Fibroblast of gingiva (primary cell): ENCODE data around the gene ODF2.
"Not testable (repeated sequence)": the region's sequence is repeated elsewhere in the genome, so short reads cannot be mapped to it uniquely, and the experiment has no call there.

ENCODE experiments used
- DNase-seq: peaks from one replicate; pipeline ENCODE4 v3.0.0-alpha.2; 2011; ENCODE audit warnings: low read depth

Gene ODF2

GRCh38 chr9:128484686-128485413, 29.0 kb downstream of the ODF2 start:
- no peak for DNase-seq

GRCh38 chr9:128485414-128485855, 29.6 kb downstream of the ODF2 start:
- DNase-seq: no peak

GRCh38 chr9:128486201-128486600, 30.4 kb downstream of the ODF2 start:
- DNase-seq: no peak

- no peak for DNase-seq
Observed at GRCh38 chr9:128493424-128493823, 37.6 kb downstream of the ODF2 start.

- no peak for DNase-seq
Observed at GRCh38 chr9:128494108-128494745, 38.4 kb downstream of the ODF2 start.

GRCh38 chr9:128494746-128495129, 38.9 kb downstream of the ODF2 start:
- DNase-seq: no peak

- no peak for DNase-seq
Observed at GRCh38 chr9:128495296-128495695, 39.5 kb downstream of the ODF2 start.

GRCh38 chr9:128495804-128496417, 40.1 kb downstream of the ODF2 start:
- no peak for DNase-seq

- no peak for DNase-seq
Observed at GRCh38 chr9:128497824-128498610, 42.2 kb downstream of the ODF2 start.

- DNase-seq: no peak
Observed at GRCh38 chr9:128498911-128499310, 43.1 kb downstream of the ODF2 start.

- DNase-seq: no peak
Observed at GRCh38 chr9:128499920-128500319, 44.1 kb downstream of the ODF2 start.

- not testable (repeated sequence) for DNase-seq
Observed at GRCh38 chr9:128503415-128503825, 47.6 kb downstream of the ODF2 start.

GRCh38 chr9:128503870-128504269, 48.1 kb downstream of the ODF2 start:
- DNase-seq: no peak

GRCh38 chr9:128504485-128505413, 48.9 kb downstream of the ODF2 start, which contains the start of gene GLE1:
Gene GLE1, plus strand, starts transcription at chr9:128504719. Its CDS starts 87 bp downstream, at chr9:128504806.
- DNase-seq: peak; percentile 87

GRCh38 chr9:128505414-128505765, 49.6 kb downstream of the ODF2 start:
- peak; percentile 38 for DNase-seq

GRCh38 chr9:128505906-128506305, 50.1 kb downstream of the ODF2 start:
- DNase-seq: not testable (repeated sequence)

GRCh38 chr9:128512820-128513219, 57.0 kb downstream of the ODF2 start:
- no peak for DNase-seq

GRCh38 chr9:128521956-128522355, 66.2 kb downstream of the ODF2 start:
- DNase-seq: no peak

GRCh38 chr9:128523199-128523925, 67.6 kb downstream of the ODF2 start:
- DNase-seq: peak; percentile 16

- no peak for DNase-seq
Observed at GRCh38 chr9:128526720-128527119, 70.9 kb downstream of the ODF2 start.
